ENCODE results near the gene CERS6.

GRCh38 chr2:168552450-168552856 lies 96.4 kb downstream of the CERS6 start:
- TF ChIP-seq POLR2A (IDR thresholded peaks at IDR 0.05) (no peak), CTCF (IDR thresholded peaks at IDR 0.05 in 8 of 11, conservative IDR thresholded peaks at IDR 0.05 in 3 of 11) (no peak), POLR2AphosphoS5 (IDR thresholded peaks at IDR 0.05) (no peak)

All from spleen (tissue), 7 donors.